GM10847 (cell line): ENCODE measurements around the gene S100A10.

ENCODE experiments used
- POLR2A ChIP-seq: IDR thresholded peaks from 2 replicates; pipeline ENCODE4 v1.6.1; 2011; ENCODE audit not compliant: insufficient read length; ENCODE audit errors: extremely low read depth

The S100A10 gene

GRCh38 chr1:152022474-152022873 lies 28.8 kb upstream of the S100A10 start:
- TF ChIP-seq POLR2A, result no peak

- TF ChIP-seq POLR2A, result no peak
These were observed 27.9 kb upstream of the S100A10 start for GRCh38 chr1:152021569-152021968.

GRCh38 chr1:152020849-152021248 lies 27.2 kb upstream of the S100A10 start:
- TF ChIP-seq POLR2A, result no peak

DNA sequence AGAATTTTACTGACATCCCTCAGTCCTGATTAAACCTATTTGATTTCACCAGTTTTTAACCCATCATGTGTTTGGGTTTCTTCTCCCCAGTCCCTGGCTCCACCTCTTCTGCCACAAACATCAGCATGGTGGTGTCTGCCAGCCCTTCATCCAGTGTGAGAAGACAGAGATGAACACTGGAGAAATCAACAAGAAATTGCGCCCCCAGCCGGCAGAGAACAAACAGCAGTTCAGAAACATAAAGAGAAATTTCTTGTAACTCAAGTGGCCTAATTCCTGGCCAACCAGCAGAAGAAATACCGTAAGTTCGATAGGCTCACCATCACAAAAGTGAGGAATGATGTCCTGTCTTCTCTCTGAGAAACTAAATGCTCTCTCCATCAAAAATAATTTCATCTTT lies 24.9 kb upstream of the S100A10 start:
- TF ChIP-seq POLR2A, result no peak

DNA sequence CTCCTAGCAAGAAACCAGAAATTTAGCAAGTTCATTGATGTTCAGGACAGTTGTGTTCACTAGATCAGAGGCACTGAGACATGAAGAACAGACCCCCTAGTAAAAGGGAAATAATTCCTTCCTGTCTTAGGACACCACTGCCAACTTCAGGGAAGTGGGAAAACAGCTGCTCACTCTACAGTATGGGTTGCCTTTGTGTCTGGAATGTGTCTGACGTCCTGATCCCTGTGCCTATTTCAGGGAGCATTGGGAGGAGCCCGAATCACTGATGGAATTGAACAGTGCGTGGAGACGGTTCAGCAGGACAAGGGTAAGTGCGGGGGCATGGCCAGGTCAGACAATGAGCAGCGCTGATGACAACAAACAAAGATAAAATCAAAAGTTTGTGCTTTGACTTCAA lies 22.1 kb upstream of the S100A10 start:
- TF ChIP-seq POLR2A, result no peak

- TF ChIP-seq POLR2A, result no peak
These were observed 21.3 kb upstream of the S100A10 start for GRCh38 chr1:152014943-152015342.

- TF ChIP-seq POLR2A, result no peak
These were observed 20.1 kb upstream of the S100A10 start for GRCh38 chr1:152013664-152014237.

- TF ChIP-seq POLR2A, result no peak
These were observed 16.0 kb upstream of the S100A10 start for GRCh38 chr1:152009691-152010090.

DNA sequence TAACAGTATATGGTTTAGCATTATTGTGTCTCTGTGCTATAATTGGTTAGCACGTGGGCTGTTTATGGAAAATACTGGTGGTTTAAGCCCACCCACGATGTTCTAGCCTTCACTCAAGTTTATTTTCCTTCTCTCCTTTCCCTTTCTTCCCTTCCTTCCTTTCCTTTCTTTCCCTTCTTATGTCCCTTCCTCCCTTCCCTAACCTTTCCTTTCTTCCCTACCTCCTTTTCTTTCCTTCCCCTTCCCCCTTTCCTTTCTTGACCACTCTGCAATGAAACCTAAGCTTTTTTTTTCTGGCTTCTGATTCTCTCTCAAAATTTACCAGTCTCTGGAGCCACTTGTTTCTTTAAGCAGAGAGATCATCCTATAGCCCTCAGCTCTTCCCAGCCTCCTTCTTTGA lies 13.4 kb upstream of the S100A10 start:
- TF ChIP-seq POLR2A, result no peak

DNA sequence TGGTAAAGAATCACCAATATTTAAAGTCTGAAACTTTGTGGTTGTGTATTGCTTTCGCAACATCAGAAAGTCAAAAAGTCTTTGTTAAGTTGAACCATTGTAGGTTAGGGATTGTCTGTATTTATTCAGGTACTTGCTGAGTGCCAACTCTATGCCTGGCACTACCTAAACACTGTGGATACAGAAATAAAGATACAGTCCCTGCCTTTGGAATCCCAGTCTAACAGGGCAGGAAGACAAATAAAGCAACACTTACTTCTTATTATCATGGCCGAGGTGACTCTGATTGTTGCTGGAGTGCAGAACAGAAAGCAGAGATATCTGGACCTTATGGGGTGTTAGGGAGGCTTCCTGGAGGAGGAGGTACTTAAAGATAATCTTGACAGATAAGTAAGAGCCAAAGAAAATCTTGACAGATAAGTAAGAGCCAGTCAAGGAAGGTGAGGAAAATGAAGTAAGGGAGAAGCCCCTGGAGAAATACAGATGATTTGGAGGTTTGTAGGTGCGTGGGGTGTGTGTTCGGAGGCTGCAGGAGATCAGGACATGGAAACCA lies 11.8 kb upstream of the S100A10 start:
- no peak for TF ChIP-seq POLR2A

DNA sequence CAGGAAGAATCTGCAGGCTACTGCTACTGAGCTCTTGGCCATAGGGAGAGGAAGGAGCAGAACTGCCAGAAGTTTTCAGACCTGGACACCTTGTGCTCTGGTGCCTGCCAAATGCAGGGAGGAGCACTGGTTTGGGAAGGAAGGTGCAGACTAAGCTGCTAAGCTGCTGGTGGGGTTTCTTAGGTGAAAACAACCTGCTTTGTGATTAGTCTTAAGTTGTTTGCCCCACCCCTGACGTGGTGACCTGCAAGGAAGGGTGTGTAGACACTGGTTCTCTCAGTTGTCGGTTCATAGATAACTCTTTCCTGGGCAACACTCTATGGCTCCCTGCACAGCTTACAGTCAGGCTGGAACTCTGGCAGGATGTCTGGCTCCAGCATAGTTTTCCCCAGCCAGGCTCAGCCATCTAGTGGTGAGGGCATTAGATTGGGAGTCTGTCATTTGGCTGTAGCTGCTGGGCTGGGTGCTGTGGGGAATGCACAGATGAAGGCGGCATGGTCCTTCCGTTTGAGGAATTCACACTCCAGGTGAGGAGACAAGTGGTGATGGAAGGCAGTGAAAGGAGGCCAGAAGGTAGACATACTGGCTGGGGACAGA lies 10.3 kb upstream of the S100A10 start:
- no peak for TF ChIP-seq POLR2A

- no peak for TF ChIP-seq POLR2A
These were observed 9.3 kb upstream of the S100A10 start for GRCh38 chr1:152002960-152003359.

GRCh38 chr1:152001631-152002584 lies 8.2 kb upstream of the S100A10 start:
- TF ChIP-seq POLR2A, result no peak

DNA sequence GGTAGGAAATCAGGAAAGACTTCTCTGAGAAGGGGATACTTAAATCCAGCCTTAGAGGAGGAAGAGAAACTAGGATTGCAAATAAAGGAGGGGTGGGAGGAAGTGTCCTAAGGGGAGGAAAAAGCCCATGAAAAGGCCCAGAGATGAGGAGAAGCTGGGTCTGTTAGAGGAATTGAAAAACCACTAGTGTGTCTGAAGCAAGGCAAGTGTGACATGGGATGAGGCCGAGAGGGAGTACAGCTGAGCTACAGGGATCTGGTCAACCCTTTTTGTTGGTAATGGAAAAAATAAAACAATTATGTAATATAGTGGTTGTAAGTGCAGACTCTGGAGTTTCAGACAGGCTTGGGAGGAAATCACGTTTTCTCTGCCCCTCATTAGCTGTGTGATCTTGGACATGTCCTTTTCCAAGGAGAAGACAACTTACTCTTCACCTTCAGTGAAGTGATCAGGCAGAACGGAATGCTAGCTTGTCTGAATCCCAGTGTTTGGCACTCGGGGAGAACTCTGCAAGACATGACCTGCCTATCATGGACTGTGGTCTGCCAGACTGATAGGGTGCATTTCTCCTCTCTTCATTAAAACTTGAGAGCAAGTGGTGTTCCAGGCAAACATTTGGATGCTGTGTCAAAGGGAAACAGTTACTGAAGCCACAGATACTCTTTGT lies 7.4 kb upstream of the S100A10 start:
- no peak for TF ChIP-seq POLR2A

- no peak for TF ChIP-seq POLR2A
These were observed 5.1 kb upstream of the S100A10 start for GRCh38 chr1:151998611-151999362.

DNA sequence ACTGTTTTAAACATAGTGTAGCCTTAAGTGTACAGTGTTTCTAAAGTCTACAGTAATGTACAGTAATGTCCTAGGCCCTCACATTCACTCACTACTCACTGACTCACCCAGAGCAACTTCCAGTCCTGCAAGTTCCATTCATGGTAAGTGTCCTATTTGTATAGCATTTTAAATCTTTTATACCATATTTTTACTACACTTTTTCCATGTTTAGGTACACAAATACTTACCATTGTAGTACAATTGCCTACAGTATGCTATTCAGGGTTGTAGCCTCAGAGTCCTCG lies 3.6 kb upstream of the S100A10 start:
- no peak for TF ChIP-seq POLR2A
